SH-SY5Y (cell line): ENCODE data around the gene FLNB.

Experiments
- GATA2 ChIP-seq: IDR thresholded peaks from 2 replicates; pipeline ENCODE4 v1.6.1; 2011; ENCODE audit warnings: mild to moderate bottlenecking, low read depth, low read length
- GATA3 ChIP-seq: IDR thresholded peaks from 2 replicates; pipeline ENCODE4 v1.6.1; 2011; ENCODE audit warnings: low read depth, mild to moderate bottlenecking, low read length, moderate library complexity

- TF ChIP-seq GATA2 (no peak), GATA3 (no peak)
Observed at GRCh38 chr3:58112185-58112535, 103.9 kb downstream of the FLNB start.
